ENCODE measurements around the gene RBBP7.

Gene RBBP7

DNA sequence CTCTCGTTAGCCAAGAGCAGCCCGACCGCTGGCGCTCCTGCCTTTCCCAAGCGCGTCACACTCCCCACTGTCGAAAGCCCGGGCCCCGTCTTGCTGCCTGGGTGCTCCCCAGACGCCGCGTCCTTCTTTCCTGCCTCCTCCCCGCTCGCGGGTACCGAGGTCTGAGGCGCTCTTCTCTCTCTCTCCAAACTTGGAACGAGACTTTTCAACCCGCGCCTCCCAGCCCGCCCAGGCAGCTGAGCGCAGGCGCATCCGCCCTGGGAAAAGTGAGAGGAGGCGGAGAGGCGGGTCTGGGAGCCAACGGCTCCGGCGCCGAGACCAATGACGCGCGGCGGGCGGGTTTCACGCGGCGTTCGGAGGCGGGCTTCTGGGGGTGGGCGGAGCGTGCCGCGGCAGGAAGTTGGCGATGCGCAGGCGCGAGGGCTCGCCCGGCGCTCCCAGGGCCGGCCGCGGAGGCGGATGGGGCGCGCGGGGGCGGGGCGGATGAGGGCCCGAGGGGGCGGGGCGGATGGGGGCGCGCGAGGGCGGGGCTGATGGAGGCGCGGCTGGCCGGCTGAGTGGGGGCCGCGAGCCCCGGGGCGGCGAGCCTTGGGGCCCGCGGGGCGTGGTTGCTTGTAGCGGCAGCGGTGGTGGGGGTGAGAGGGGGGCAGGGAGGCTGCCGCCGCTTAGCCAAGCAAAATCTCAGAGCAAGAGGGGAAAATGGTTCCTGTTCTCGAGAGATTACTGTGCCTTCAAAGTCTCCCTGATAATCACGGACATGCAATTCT is at the start of gene RBBP7:
TSS of gene RBBP7 (minus strand) at position 268 of the 767 bp plus-strand sequence. CDS start 309 bp downstream, outside the sequence.
- DNase-seq, result peak; percentile 93 to 95 (median 95)

GRCh38 chrX:16918979-16919378 is 48.8 kb upstream of the RBBP7 start:
- no peak for DNase-seq

GRCh38 chrX:16917120-16917519 is 47.0 kb upstream of the RBBP7 start:
- no peak for DNase-seq

- no peak for DNase-seq
These were observed 46.4 kb upstream of the RBBP7 start for GRCh38 chrX:16916561-16916960.

DNA sequence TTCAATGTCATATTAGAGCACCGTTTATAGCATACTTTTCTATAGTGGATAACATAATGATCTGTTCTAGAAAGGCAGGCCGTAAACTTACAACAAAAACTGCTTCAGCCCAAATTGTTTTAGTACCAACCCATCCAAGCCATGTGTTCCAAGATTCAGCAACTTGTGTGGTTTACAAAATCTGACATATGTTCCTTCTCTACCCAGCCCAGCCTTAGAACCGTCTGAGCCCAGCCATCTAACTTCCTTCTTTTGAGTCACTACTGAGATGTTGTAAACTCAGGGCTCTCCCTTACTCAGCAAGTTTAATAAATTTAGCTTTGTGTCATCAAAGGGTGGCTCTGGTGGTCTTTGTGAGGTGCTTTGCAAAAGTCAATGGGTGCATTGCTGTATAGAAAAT is 43.9 kb upstream of the RBBP7 start:
- peak; percentile 65 to 78 (median 74) for DNase-seq

DNA sequence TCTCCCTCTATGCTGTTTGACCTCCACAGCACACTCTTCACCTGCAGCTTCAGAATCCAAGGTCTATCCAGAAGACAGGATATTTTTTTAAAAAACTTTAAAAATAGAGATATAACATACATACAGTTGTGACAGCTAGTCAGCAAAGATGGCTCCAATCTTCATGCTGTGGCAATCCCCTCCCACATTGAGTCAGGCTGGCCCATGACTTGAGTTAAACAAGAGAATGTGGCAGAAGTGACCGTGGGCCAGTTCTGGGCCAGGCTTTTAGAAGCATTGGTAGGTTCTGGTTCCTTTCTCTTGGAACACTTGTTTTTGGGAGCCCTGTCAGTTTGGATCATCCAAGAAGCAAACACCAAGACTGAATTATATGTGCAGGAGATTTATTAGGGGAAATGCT is 40.2 kb upstream of the RBBP7 start:
- DNase-seq, result peak; percentile 37 to 42 (median 41)

- peak in 2 of 3 donors; percentile 37 to 41 for DNase-seq
These were observed 33.3 kb upstream of the RBBP7 start for GRCh38 chrX:16903274-16904022.

GRCh38 chrX:16897445-16897844 is 27.3 kb upstream of the RBBP7 start:
- DNase-seq, result no peak

DNA sequence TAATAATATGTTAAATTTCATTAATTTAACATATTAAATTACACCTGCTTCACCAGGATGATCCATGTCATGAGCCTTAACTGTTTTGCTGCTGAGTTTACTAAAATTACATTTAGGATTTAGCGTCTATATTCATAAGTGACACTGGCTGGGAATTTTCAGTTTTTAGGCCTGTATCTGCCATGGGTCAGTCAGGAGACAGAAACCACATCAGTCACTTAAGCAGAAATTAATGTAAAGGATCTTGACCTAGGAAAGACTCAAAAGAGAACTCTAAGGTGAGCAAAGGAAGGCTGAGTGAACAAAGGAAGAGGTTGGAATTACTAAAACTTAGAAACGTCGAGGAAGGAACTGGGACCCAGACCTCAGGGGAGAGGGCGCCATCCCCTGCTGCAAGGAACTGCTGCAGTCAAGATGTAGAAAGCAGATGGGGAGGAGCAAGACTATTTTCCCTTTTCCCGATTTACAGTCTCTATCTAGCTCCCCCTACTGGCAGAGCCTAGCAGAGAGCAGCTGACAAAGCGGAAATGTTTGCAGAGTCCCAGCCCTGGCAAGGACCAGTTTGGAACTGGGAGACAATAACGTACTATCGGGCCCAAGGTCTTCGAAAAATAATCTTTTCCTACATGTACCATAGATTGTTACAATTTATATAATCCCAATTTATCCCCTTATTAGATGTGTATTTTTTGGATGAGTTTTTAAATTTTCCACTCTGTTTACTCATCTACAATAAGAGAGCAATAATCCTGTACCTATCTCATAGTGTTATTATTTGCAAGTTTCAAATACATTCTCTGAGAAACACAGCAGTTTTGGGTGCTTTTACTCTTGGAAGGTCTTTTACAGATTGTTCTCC is 22.6 kb upstream of the RBBP7 start:
- DNase-seq, result peak; percentile 84 to 86 (median 86)

DNA sequence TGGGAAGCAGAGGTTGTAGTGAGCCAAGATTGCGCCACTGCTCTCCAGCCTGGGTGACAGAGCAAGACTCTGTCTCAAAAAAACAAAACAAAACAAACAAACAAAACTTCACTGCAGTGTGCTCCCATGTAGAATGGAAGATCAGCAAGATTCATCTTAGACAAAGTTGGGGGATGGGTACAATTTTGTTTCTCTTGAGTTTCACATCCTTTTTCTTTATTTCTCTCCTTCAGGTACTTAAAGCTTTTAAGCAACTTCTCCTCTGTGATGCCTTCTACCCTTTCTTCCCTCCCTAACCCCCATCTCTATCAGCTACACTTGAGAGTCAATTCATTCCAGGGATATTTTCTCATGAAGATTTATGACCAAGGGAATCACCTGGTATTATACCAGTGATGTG is 15.5 kb upstream of the RBBP7 start:
- no peak for DNase-seq

- DNase-seq, result no peak
These were observed 13.3 kb upstream of the RBBP7 start for GRCh38 chrX:16883487-16883804.

DNA sequence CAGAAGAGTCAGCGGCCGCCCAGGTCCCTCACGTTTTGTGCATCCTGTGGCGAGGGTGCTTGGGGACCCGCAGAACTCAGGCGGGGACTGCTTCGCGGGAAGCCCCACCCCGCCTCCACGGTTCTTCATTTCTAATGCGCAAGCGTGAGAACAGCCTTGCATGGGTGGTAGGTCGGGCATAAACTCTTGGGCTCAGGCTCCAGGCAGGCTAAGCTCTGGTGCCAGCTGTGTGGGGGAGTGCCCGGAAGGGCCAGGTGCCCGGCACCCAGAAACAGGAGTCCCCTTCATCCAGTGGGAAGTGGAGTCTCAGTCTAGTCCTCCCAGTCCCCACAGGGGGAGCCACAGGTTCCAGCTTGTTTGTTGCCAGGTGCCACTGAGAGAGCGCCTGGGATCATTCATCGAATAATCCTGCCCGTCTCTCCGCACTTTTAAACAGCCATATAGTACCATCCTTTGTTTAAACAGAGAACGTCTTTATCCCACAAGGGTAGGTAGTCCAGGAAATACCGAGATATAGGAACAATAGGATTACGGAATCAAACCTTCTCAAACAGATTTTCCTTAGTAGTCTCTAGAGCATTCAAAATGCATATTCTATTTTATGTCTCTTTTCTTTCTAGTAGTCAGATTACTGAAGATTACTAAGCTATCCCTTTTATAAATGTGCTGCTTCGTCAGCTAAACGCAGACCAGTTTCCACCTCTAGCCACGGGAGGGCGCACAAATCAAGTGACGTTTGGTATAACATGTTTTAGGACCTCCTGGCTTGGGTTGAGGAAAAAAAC is 12.7 kb upstream of the RBBP7 start:
- DNase-seq, result peak; percentile 72 to 75 (median 75)

DNA sequence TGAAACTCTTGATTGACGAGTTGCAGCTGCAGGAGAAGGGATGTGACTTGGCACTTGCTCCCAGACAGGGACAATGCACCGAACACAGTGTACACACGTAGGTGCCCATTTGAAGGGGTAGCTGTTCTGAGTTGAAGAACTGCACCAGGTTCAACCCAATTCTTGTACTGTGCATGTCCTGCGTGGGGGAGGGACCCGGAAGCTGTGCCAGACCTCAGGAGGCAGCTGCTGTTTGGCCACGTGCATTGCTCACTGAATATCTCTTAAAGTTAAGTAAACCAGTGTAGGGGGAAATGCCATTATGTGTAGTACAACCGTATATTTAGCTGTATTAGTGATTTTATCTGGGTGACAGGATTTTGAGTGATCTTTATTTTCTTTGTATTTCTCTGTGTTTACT is 12.0 kb upstream of the RBBP7 start:
- peak in 2 of 3 donors; percentile 21 to 31 for DNase-seq

DNA sequence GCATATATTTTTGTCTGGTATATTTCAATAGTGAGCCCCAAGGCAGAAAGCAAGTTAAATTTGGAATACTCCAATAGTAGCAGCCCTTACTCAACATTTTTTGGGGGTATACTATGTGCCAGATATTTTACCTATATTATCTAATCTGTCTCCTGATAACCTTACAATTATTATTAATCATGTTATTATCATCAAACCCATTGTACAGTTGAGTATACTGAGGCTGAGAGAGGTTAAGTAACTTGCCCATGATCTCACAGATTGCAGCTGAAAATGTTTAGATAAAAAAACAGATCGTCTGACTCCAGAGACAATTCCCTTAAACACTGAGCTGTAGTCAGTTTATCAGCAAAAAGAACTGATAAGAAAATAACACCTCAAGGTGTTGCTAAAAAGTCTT is 6.5 kb upstream of the RBBP7 start:
- DNase-seq, result no peak

DNA sequence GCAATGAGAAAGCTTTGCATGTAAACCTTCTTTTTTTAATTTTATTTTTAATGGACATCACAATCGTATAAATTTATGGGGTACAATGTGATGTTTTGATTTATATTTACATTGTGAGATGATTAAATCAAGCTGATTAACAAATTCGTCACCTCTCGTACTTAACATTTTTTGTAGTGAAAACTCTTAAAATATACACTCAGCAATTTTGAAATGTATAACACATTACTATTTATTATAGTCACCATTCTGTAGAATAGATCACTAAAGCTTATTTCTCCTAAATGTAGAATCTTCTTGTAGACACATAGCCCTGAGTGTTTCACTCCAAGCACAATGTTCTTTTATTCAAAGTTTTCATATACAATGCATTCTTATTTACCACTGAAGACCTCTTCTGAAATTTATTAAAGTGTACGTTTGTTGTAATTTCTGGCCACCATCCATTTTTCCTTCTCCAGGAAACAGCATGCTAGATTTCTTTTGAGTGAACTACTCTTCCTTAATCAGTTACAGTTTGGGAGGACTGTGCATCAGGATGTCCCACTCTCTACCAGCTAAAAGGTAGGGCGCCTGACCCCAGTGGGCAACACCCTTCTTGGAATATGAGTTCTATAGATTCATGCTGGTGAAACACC is 4.4 kb upstream of the RBBP7 start:
- no peak for DNase-seq

DNA sequence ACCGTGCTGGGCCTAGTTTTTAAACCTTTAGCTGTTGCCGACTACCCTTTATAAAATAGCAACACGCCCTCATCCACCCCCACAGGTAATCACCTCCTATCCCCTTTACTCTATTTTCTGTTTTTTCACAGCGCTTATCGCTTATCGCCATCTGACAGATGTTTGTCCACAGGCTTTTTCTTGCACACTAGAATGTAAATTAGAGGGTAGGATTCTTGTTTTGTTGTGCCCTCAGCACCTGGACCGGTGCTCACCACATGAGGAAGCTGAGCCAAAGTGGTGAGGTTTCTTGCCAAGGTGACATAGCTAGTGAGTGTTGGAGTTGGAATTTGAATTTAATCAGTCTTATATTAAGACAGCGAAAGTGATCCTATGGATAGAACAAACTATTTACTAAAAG is 2.9 kb upstream of the RBBP7 start:
- no peak for DNase-seq

DNA sequence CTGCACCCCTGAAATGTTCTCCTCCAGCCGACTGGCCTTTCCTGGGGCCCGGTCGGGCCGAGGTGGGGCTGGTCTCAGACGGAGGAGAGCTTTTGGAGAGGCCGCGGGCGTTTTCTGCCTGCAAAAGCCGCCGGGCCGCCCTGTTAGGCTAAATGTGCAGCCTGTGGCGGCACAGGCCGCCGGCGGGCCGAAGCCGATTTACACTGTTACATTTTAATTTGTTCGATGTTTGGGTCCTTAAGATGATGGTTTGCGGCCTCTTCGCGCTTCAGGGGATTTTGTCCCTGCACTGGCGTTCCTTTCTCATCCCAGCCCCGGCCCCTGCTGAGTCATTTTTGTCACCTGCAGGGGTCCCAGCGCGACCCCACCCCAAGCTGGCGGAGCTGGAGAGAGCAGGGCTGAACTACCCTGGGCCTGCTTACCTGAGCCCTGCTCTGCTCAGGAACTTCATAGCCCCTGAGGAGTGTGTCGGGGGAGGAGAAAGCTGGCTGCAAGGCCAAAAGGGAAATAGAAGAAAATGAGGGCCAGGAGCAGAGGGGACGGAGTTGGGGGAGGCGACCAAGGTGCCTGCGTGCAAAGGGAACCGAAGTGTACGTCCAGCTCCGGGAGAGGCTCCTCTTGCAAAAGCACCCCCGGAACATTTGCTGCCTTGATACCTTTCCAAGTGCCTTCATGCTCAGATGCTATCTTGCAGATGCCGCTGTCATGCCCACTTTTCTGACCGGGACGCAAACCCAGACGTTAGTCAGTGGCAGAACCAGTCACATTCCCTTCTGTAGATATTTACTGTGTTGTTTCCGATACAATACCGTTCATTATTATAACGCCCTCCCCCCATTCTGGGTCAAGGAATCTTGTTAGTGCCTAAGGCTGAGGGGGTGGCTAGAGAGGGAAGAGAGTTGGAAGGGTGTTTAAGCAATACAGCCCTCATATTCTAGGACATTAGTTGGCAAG is 977 bp upstream of the RBBP7 start:
- peak in 1 of 3 donors; percentile 7 for DNase-seq

DNA sequence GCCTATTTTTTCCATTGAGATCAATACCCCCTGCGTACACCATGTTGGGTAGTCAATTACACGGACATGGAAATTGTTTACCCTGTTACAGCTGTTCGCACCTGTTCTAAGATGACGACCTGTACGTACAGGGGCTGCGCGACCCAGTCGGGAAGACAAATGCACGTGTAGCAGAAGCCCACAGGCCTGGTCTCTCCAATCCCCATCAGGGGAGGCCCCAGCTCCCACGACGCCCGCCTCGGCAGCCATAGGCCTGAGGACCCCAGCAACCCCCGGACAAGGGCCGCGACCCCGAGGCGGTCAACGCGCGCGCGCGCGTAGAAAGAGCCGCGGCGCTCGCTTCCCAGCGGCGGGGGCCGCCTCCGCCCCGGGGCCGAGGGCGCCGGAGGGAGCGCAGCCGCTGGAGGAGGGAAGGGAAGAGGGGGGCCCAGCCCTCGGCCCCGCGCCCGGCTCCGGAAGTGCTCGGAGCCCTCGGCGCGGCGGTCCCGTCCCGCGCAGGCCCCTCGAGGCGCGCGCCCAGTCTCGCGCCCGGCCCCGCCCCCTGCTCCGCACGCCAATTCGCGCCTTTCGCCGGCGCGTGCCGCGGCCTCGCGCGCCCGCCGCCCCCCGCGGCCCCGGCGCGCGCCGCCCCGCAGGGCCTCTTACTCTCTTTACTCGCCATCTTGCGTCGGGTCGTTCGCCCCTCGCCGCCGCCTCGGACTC is 618 bp downstream of the RBBP7 start:
- peak; percentile 34 to 73 (median 46) for DNase-seq

DNA sequence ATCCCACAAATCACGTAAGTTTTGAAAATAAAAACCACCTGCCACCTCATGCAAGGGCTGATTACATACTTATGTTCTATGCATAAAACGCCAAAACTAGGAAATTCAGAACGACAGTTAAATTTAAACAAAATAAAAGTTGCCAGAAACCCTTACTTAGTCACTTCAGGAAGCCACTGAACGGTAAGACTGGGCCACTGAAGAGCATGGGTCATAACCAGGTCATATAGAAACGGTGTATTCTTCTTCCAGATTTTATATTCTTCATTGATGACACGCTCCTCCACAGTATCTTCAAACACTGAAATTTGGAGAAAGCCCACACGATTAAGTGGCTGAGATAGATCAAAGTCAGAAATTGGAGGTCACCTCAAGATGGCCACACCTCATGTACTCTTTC is 1.2 kb downstream of the RBBP7 start:
- no peak for DNase-seq

DNA sequence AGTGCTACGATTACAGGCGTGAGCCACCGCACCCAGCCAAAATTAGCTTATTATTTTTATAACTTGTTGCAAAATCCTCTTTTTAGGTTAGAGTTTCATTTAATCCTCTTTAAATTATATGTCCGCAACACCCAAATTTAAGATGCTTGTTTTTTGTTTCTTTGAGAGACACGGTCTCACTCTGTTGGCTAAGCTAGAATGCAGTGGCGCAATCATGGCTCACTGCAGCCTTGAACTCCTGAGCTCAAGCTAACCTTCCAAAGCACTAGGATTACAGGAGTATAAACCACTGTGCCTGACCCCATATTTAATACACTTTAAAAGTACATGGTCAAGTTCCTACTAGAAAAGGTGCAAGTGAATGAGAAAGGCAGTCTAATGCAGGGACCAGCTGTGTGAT is 2.2 kb downstream of the RBBP7 start:
- DNase-seq, result no peak

Data from suppressor macrophage treated with lipopolysaccharide for 1 hour (primary cell).